Large intestine (tissue), 3 donors: ENCODE measurements around the gene IL26. TPM values are rescaled to one million over a fixed set of nuclear protein-coding genes. Genes with fewer than 3 reads are reported as not detected.

ENCODE experiments used
- DNase-seq, 2 donors: peaks; one replicate each; pipeline versions ENCODE4 v3.0.0 to v3.0.0-alpha.2; 2013
- H3K27ac ChIP-seq: one replicate; pipeline ENCODE4 v1.5.1; 2013; ENCODE audit warnings: low read length
- H3K27me3 ChIP-seq: 2 replicates; pipeline ENCODE4 v1.6.1; 2013; ENCODE audit warnings: low read length; ENCODE audit not compliant: control insufficient read depth, insufficient read depth
- H3K36me3 ChIP-seq: 2 replicates; pipeline ENCODE4 v1.6.1; 2013; ENCODE audit warnings: low read length; ENCODE audit not compliant: control insufficient read depth, insufficient read depth
- H3K4me1 ChIP-seq: one replicate; pipeline ENCODE4 v1.6.1; 2013; ENCODE audit warnings: low read length; ENCODE audit not compliant: control insufficient read depth, insufficient read depth
- H3K4me3 ChIP-seq: one replicate; pipeline ENCODE4 v1.5.1; 2013; ENCODE audit warnings: low read length
- H3K9me3 ChIP-seq: one replicate; pipeline ENCODE4 v1.6.1; 2013; ENCODE audit warnings: mild to moderate bottlenecking, low read depth, low read length, moderate library complexity; ENCODE audit not compliant: control insufficient read depth
- WGBS: methylation state at CpG from one replicate; pipeline ENCODE4 v1.1.5; 2013; ENCODE audit warnings: low lambda C conversion rate; ENCODE audit not compliant: insufficient coverage; 5-methylcytosine and 5-hydroxymethylcytosine counted together
- polyA plus RNA-seq: library from polyadenylated mRNA; unstranded; fragments of 120-200 nt; gene quantifications from one replicate; pipeline ENCODE4 v1.2.1, GENCODE V29; 2013

Gene IL26
- polyA plus RNA-seq, 1 donor: 0.10 TPM

GRCh38 chr12:68240079-68240478 lies 14.5 kb upstream of the IL26 start:
- peaks cover 3% of the 10 kb centered on the region for H3K4me1 ChIP-seq
- no peaks in the 10 kb centered on the region for H3K36me3 ChIP-seq
- peaks cover under 1% of the 10 kb centered on the region for H3K27me3 ChIP-seq
- H3K9me3 ChIP-seq: no peaks in the 10 kb centered on the region
- WGBS: no CpG with 5 or more reads among the region's 1 CpG
- peak; percentile 48 to 62 for DNase-seq
- no peak overlapping the region for H3K4me3 ChIP-seq
- H3K27ac ChIP-seq: no peak overlapping the region

GRCh38 chr12:68239309-68239982 lies 13.8 kb upstream of the IL26 start:
- no peak overlapping the region for H3K4me3 ChIP-seq
- no peak for DNase-seq
- WGBS: 100% methylated on average over 1 of the region's 6 CpGs
- H3K9me3 ChIP-seq: no peaks in the 10 kb centered on the region
- H3K4me1 ChIP-seq: peaks cover 3% of the 10 kb centered on the region
- H3K27me3 ChIP-seq: peaks cover 4% of the 10 kb centered on the region
- no peak overlapping the region for H3K27ac ChIP-seq
- no peaks in the 10 kb centered on the region for H3K36me3 ChIP-seq

GRCh38 chr12:68237619-68238018 lies 12.0 kb upstream of the IL26 start:
- DNase-seq: no peak
- no peak overlapping the region for H3K27ac ChIP-seq
- WGBS: no CpG with 5 or more reads among the region's 2 CpGs

GRCh38 chr12:68237078-68237477 lies 11.5 kb upstream of the IL26 start:
- DNase-seq: no peak
- Histone ChIP-seq H3K4me3 (no peak overlapping the region), H3K4me1 (peaks cover 3% of the 10 kb centered on the region), H3K36me3 (no peaks in the 10 kb centered on the region), H3K9me3 (no peaks in the 10 kb centered on the region), H3K27me3 (peaks cover 8% of the 10 kb centered on the region), H3K27ac (no peak overlapping the region)
- WGBS: no CpG with 5 or more reads among the region's 2 CpGs

More at GRCh38 chr12:68237619-68238018, 12.0 kb upstream of the IL26 start:
- Histone ChIP-seq H3K9me3 (no peaks in the 10 kb centered on the region), H3K4me1 (peaks cover 3% of the 10 kb centered on the region), H3K4me3 (no peak overlapping the region), H3K36me3 (no peaks in the 10 kb centered on the region), H3K27me3 (peaks cover 8% of the 10 kb centered on the region)

- peak in 1 of 2 donors; percentile 29 for DNase-seq
- peaks cover 3% of the 10 kb centered on the region for H3K4me1 ChIP-seq
Measured at GRCh38 chr12:68236421-68237059, 10.9 kb upstream of the IL26 start.

GRCh38 chr12:68235576-68235975 lies 10.0 kb upstream of the IL26 start:
- DNase-seq: no peak
- Histone ChIP-seq H3K4me3 (no peak overlapping the region), H3K9me3 (no peaks in the 10 kb centered on the region), H3K4me1 (peaks cover under 1% of the 10 kb centered on the region), H3K36me3 (no peaks in the 10 kb centered on the region), H3K27me3 (peaks cover 8% of the 10 kb centered on the region), H3K27ac (no peak overlapping the region)
- WGBS: 100% methylated on average over 2 of the region's 2 CpGs

More at GRCh38 chr12:68236421-68237059, 10.9 kb upstream of the IL26 start:
- 100% methylated on average over 2 of the region's 8 CpGs for WGBS
- H3K4me3 ChIP-seq: no peak overlapping the region
- no peaks in the 10 kb centered on the region for H3K9me3 ChIP-seq
- peaks cover 8% of the 10 kb centered on the region for H3K27me3 ChIP-seq
- H3K36me3 ChIP-seq: no peaks in the 10 kb centered on the region
- no peak overlapping the region for H3K27ac ChIP-seq

GRCh38 chr12:68234140-68234539 lies 8.5 kb upstream of the IL26 start:
- Histone ChIP-seq H3K9me3 (no peaks in the 10 kb centered on the region), H3K4me3 (no peak overlapping the region), H3K27ac (no peak overlapping the region), H3K36me3 (no peaks in the 10 kb centered on the region), H3K27me3 (peaks cover 10% of the 10 kb centered on the region), H3K4me1 (no peaks in the 10 kb centered on the region)
- WGBS: no CpG with 5 or more reads among the region's 2 CpGs
- no peak for DNase-seq

- peaks cover 10% of the 10 kb centered on the region for H3K27me3 ChIP-seq
- no peak for DNase-seq
- H3K36me3 ChIP-seq: no peaks in the 10 kb centered on the region
- no peaks in the 10 kb centered on the region for H3K4me1 ChIP-seq
- WGBS: 41% methylated on average over 3 of the region's 5 CpGs
- H3K27ac ChIP-seq: no peak overlapping the region
- no peak overlapping the region for H3K4me3 ChIP-seq
- H3K9me3 ChIP-seq: no peaks in the 10 kb centered on the region
Measured at GRCh38 chr12:68233498-68233897, 7.9 kb upstream of the IL26 start.

GRCh38 chr12:68231691-68232090 lies 6.1 kb upstream of the IL26 start:
- H3K4me1 ChIP-seq: no peaks in the 10 kb centered on the region
- no peaks in the 10 kb centered on the region for H3K36me3 ChIP-seq
- no peaks in the 10 kb centered on the region for H3K9me3 ChIP-seq
- H3K4me3 ChIP-seq: no peak overlapping the region
- H3K27me3 ChIP-seq: peaks cover 10% of the 10 kb centered on the region
- no peak overlapping the region for H3K27ac ChIP-seq
- DNase-seq: no peak
- no CpG with 5 or more reads among the region's 3 CpGs for WGBS

GRCh38 chr12:68231229-68231628 lies 5.6 kb upstream of the IL26 start:
- Histone ChIP-seq H3K36me3 (no peaks in the 10 kb centered on the region), H3K4me1 (no peaks in the 10 kb centered on the region), H3K9me3 (no peaks in the 10 kb centered on the region), H3K4me3 (no peak overlapping the region), H3K27me3 (peaks cover 10% of the 10 kb centered on the region), H3K27ac (no peak overlapping the region)
- DNase-seq: no peak

- Histone ChIP-seq H3K27me3 (peaks cover 12% of the 10 kb centered on the region), H3K36me3 (no peaks in the 10 kb centered on the region), H3K4me1 (no peaks in the 10 kb centered on the region), H3K27ac (no peak overlapping the region), H3K9me3 (no peaks in the 10 kb centered on the region), H3K4me3 (no peak overlapping the region)
- 80% methylated on average over 1 of the region's 2 CpGs for WGBS
- no peak for DNase-seq
Measured at GRCh38 chr12:68229956-68230355, 4.3 kb upstream of the IL26 start.
